ENCODE data around the gene HDAC1.
"Not testable (repeated sequence)": the region's sequence is repeated elsewhere in the genome, so short reads cannot be mapped to it uniquely, and the experiment has no call there.

The HDAC1 gene

GRCh38 chr1:32349211-32349708 lies 57.4 kb downstream of the HDAC1 start:
- DNase-seq (ENCODE audit: low spot score), result no peak

- DNase-seq (ENCODE audit: low spot score), result no peak
These were observed 59.0 kb downstream of the HDAC1 start for GRCh38 chr1:32350785-32351398.

GRCh38 chr1:32351399-32352238 lies 59.7 kb downstream of the HDAC1 start:
- DNase-seq (ENCODE audit: low spot score), result peak; percentile 91

- no peak for DNase-seq (ENCODE audit: low spot score)
These were observed 60.4 kb downstream of the HDAC1 start for GRCh38 chr1:32352239-32352745.

- DNase-seq (ENCODE audit: low spot score), result no peak
These were observed 61.0 kb downstream of the HDAC1 start for GRCh38 chr1:32352831-32353383.

GRCh38 chr1:32353431-32353830 lies 61.5 kb downstream of the HDAC1 start:
- DNase-seq (ENCODE audit: low spot score), result no peak

GRCh38 chr1:32353886-32354570 lies 62.1 kb downstream of the HDAC1 start:
- DNase-seq (ENCODE audit: low spot score), result no peak

- not testable (repeated sequence) for DNase-seq (ENCODE audit: low spot score)
These were observed 63.9 kb downstream of the HDAC1 start for GRCh38 chr1:32355778-32356177.

- no peak for DNase-seq (ENCODE audit: low spot score)
These were observed 64.6 kb downstream of the HDAC1 start for GRCh38 chr1:32356478-32356877.

GRCh38 chr1:32357614-32358013 lies 65.7 kb downstream of the HDAC1 start:
- DNase-seq (ENCODE audit: low spot score), result no peak

GRCh38 chr1:32358435-32358834 lies 66.6 kb downstream of the HDAC1 start:
- DNase-seq (ENCODE audit: low spot score), result no peak

GRCh38 chr1:32361308-32361673 lies 69.4 kb downstream of the HDAC1 start:
- DNase-seq (ENCODE audit: low spot score), result no peak

GRCh38 chr1:32361674-32362473 lies 70.0 kb downstream of the HDAC1 start:
- peak; percentile 54 for DNase-seq (ENCODE audit: low spot score)

- no peak for DNase-seq (ENCODE audit: low spot score)
These were observed 70.8 kb downstream of the HDAC1 start, which contains the start of the genes FAM229A and TSSK3 for GRCh38 chr1:32362474-32363313. FAM229A (minus strand) TSS chr1:32362485; CDS start chr1:32362091, 394 bp downstream. TSSK3 (plus strand) TSS chr1:32362539; CDS start chr1:32362702, 163 bp downstream.

GRCh38 chr1:32363713-32364112 lies 71.8 kb downstream of the HDAC1 start:
- DNase-seq (ENCODE audit: low spot score), result no peak

- no peak for DNase-seq (ENCODE audit: low spot score)
These were observed 73.0 kb downstream of the HDAC1 start for GRCh38 chr1:32364836-32365235.

GRCh38 chr1:32365445-32365844 lies 73.6 kb downstream of the HDAC1 start:
- DNase-seq (ENCODE audit: low spot score), result no peak

- DNase-seq (ENCODE audit: low spot score), result no peak
These were observed 76.2 kb downstream of the HDAC1 start for GRCh38 chr1:32367912-32368635.

- DNase-seq (ENCODE audit: low spot score), result no peak
These were observed 80.4 kb downstream of the HDAC1 start for GRCh38 chr1:32372149-32372756.

All from pons (tissue), 1 donor.